Stimulated activated CD4-positive, alpha-beta T cell treated with anti-CD3 and anti-CD28 coated beads, TNF-alpha, amount 100 ng/mL, for 24 hours (primary cell): ENCODE results near the gene PDE8A.

Source experiments
- DNase-seq, 3 experiments: peaks; one replicate each; pipeline ENCODE4 v3.0.0-alpha.2; 2020; ENCODE audit warnings: low read depth in 3 of 3

PDE8A gene

GRCh38 chr15:85091990-85092389, 110.3 kb downstream of the PDE8A start:
- DNase-seq: no peak

DNA sequence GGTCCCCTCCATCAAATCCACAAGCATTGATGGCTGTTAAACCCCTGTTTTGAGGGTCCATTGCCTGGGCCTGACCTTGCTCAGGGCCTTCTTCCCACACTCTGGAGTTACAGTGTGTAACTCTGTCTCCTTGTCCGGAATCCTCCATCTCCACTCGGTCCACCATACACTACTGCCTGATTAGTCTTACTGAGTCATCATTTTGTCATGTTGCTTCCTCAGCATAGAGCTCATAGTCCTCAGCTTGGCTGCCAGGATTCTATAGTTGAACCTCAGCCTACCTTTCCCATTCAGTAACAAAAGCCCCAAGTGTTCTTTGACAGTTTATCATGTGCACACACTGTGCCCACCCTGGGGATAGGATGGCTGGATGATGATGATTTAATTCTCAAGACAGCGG, 113.0 kb downstream of the PDE8A start:
- DNase-seq: no peak

GRCh38 chr15:85095566-85095965, 113.9 kb downstream of the PDE8A start:
- DNase-seq: no peak

DNA sequence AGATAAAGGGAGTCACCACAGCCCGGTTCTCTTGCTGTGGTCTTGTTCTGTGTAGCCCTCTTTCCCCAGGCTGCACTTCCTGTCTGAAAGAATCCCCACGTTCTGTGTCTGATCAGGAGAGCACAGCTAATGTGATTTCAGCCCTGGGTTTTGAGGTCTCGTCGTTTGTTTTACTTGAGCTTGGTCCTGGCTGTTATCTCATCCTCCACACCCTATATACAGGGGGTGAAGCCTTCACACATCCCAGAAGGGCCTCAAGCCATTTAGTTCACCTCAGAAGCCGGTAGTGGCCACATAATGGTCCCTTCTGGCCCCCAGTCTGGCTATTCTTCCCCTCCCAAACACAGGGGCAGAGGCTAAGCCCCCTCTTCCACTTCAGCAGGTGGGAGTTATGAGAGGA, 115.6 kb downstream of the PDE8A start:
- DNase-seq: no peak

DNA sequence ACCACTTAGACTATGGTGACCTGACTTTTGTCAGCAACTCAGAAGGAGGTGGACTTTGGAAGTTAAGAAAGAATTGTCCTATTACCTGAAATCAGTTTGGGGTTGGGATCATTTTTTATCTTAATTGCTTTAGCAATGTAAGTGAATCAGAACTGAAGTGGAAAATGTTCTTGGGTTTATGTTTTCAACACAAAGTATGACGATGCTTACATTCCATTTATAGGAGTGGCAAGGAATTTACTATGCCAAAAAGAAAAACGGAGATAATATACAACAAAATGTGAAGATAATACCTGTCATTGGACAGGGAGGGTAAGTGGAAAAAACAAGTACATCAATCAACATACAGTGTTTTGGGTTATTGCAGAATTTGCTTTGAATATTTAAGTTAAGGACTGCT, 116.1 kb downstream of the PDE8A start:
- no peak for DNase-seq

- no peak for DNase-seq
These were observed 117.6 kb downstream of the PDE8A start for GRCh38 chr15:85099195-85099803.

- DNase-seq: no peak
These were observed 118.7 kb downstream of the PDE8A start for GRCh38 chr15:85100186-85100937.

- no peak for DNase-seq
These were observed 122.9 kb downstream of the PDE8A start for GRCh38 chr15:85104584-85104983.

DNA sequence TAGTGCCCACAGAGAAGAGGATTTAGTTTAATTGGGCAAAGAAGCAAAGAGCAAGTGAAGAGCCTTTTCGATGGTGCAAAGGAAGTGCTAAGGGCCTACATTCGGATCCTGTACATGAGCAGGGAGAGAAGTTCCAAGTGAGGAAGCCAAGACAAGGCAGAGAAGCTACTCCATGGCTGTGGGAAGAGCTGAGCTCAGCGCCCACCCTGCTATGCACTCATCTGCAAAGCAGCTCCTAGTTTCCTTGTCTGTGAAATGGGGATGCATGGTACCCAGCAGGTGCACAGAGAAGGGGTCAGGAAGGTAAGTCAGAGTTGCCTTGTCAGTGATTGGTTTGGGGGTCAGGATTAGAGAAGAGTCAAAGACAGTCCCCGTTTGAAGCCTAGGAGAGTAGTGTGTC, 126.5 kb downstream of the PDE8A start:
- no peak for DNase-seq

DNA sequence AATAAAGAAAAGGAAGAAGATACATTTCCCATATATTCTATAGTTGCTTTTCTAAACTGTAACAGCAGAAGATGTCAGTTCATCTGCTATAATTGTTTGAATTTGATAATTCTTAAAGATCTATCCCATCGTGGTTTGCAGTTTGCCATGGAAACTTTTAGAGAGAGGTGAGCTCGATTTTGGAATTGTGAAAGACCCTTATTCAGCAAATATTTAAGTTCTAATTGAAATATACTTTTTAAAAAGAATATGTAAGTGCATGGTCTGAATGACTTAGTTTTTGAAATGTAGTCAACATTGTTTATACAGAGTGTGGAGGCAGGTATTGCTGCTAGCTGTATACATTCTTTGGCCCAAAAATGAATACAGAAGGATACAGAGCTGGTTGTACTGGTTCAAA, 127.7 kb downstream of the PDE8A start:
- no peak for DNase-seq

DNA sequence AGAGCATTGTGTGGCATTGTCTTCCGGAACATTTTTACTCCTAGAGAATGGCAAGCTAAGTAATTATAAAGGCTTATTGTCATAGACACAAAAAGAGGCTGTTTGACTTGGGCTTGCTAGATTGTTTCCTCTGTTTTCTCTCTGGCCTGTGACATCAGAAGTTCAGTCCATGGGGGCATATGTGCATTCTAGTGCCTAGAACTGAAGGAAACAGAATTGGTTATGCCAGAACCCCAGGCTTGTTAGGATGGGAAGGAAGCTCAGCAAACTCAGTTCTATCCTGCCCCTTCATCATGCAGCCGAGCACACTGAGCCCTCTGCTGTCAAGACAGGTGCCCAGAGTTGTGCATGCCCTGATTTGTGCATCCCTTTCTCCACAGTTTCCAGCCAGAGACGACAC, 131.3 kb downstream of the PDE8A start:
- DNase-seq: no peak

DNA sequence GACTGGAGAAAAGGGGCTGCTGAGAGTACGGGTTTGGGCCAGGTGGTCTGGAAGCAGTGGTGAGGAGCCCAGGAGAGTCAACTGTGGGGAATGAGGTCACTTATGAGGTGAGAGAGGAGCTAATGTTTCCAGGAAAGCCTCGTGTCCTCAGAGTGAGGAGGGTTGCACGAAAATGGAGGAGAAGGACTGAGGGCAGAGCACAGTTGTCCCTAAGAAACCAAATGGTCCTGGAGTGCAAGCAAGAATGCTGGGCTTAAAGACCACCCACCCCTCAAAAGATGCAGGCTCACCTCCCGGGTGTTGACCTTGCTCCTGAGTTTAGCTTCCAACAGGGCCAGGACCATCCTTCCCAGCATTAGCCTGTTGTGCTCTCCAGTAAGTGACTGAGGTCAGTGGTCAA, 133.2 kb downstream of the PDE8A start:
- no peak for DNase-seq

GRCh38 chr15:85116066-85116465, 134.4 kb downstream of the PDE8A start:
- DNase-seq: no peak

GRCh38 chr15:85116494-85116893, 134.8 kb downstream of the PDE8A start:
- no peak for DNase-seq

DNA sequence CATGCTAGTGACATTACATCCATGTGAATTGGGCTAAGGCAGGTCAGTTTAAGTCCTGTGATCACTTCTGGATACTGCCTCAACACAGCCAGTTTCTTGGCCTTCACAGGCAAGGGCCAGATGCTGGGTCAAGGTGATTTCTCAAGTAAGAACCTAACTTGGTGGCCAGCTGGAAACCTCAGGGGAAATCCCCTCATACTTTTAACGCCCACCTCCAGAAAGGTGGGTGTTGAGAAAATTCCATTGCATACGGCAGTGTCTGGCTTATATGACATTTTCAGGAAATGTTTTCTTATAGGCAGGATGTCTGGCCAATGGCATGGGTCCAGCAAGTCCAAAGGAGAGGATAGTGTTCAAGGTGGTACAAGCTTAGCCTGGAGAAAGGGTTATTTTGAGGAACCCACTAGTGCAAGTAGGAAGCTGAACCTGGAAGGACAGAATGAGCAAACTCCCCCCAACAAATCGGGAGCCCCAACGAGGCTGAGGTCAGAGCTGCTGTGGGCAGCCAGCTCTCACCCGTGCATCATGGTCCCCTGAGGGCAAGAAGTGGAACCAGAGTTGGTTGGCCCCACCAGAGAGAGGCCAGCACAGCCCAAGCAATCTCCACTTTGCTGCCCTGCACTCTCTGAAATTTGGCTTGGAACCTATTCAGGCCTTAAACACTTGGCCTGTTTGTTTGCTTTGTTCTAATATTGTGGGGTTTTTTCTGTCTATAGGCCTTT, 135.4 kb downstream of the PDE8A start:
- DNase-seq: no peak

GRCh38 chr15:85118173-85118572, 136.5 kb downstream of the PDE8A start:
- DNase-seq: no peak

GRCh38 chr15:85118581-85118980, 136.9 kb downstream of the PDE8A start:
- DNase-seq: no peak

DNA sequence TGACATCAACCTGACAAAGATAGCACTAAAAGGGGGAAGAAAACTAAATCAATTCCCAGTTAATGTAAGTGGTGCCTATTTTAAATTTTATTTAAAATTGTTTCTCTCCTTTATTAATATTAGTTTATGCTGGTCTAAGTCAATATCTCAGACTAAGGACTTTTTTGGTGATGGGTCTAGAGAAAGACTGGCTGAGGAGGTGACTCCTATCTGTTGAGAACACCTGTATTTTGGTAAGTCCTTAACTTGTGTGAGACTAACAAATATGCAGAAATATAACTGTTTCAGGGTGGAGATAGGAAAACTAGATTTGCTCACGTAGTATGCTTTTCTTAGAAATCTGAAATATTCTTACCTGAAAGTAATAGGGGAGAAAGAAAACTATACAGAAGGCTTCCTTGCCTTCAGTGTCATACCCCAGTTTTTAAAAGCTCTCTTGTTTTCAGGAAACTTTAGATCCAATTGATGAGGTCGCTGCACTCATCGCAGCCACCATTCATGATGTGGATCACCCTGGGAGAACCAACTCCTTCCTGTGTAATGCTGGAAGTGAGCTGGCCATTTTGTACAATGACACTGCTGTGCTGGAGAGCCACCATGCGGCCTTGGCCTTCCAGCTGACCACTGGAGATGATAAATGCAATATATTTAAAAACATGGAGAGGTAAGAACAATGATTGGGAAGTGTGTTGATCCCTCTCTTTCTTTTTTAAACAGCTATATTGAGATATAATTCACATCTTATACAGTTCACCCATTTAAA, 138.9 kb downstream of the PDE8A start:
- DNase-seq: no peak

GRCh38 chr15:85124173-85124572, 142.5 kb downstream of the PDE8A start:
- DNase-seq: no peak

GRCh38 chr15:85125056-85125661, 143.5 kb downstream of the PDE8A start:
- DNase-seq: no peak

- DNase-seq: no peak
These were observed 147.0 kb downstream of the PDE8A start for GRCh38 chr15:85128621-85129020.

GRCh38 chr15:85129881-85130280, 148.2 kb downstream of the PDE8A start:
- no peak for DNase-seq
